ENCODE results near the gene SPPL2B. TPM values are rescaled to one million over a fixed set of nuclear protein-coding genes. Genes with fewer than 3 reads are reported as not detected.
"Not testable (repeated sequence)": the region's sequence is repeated elsewhere in the genome, so short reads cannot be mapped to it uniquely, and the experiment has no call there.

Gene SPPL2B
- total RNA-seq, 1 donor from 2014 or later: 22.6 TPM

- DNase-seq (ENCODE audit: low read depth in 2 of 2): no peak
Observed at GRCh38 chr19:2338055-2338615, 9.7 kb downstream of the SPPL2B start.

GRCh38 chr19:2338751-2339643, 10.5 kb downstream of the SPPL2B start:
- no peak for DNase-seq (ENCODE audit: low read depth in 2 of 2)

GRCh38 chr19:2339644-2340310, 11.3 kb downstream of the SPPL2B start:
- no peak for DNase-seq (ENCODE audit: low read depth in 2 of 2)

GRCh38 chr19:2340496-2341243, 12.2 kb downstream of the SPPL2B start:
- DNase-seq (ENCODE audit: low read depth in 2 of 2): no peak

GRCh38 chr19:2341244-2341751, 12.8 kb downstream of the SPPL2B start:
- DNase-seq (ENCODE audit: low read depth in 2 of 2): peak in 1 of 2 donors; percentile 48

- DNase-seq (ENCODE audit: low read depth in 2 of 2): no peak
Observed at GRCh38 chr19:2341982-2342381, 13.5 kb downstream of the SPPL2B start.

GRCh38 chr19:2342656-2343288, 14.3 kb downstream of the SPPL2B start:
- no peak for DNase-seq (ENCODE audit: low read depth in 2 of 2)

GRCh38 chr19:2343289-2343982, 15.0 kb downstream of the SPPL2B start:
- DNase-seq (ENCODE audit: low read depth in 2 of 2): no peak

GRCh38 chr19:2344381-2344870, 15.9 kb downstream of the SPPL2B start:
- DNase-seq (ENCODE audit: low read depth in 2 of 2): no peak

- DNase-seq (ENCODE audit: low read depth in 2 of 2): no peak
Observed at GRCh38 chr19:2345076-2345475, 16.6 kb downstream of the SPPL2B start.

- DNase-seq (ENCODE audit: low read depth in 2 of 2): peak; percentile 22 to 65
Observed at GRCh38 chr19:2345794-2346663, 17.5 kb downstream of the SPPL2B start.

GRCh38 chr19:2349818-2350217, 21.3 kb downstream of the SPPL2B start:
- not testable (repeated sequence) for DNase-seq (ENCODE audit: low read depth in 2 of 2)

- DNase-seq (ENCODE audit: low read depth in 2 of 2): no peak
Observed at GRCh38 chr19:2350656-2351055, 22.2 kb downstream of the SPPL2B start.

- no peak for DNase-seq (ENCODE audit: low read depth in 2 of 2)
Observed at GRCh38 chr19:2351591-2351990, 23.1 kb downstream of the SPPL2B start.

- DNase-seq (ENCODE audit: low read depth in 2 of 2): no peak
Observed at GRCh38 chr19:2352121-2352520, 23.6 kb downstream of the SPPL2B start.

- DNase-seq (ENCODE audit: low read depth in 2 of 2): no peak
Observed at GRCh38 chr19:2353159-2353886, 24.8 kb downstream of the SPPL2B start.

GRCh38 chr19:2353887-2354592, 25.6 kb downstream of the SPPL2B start:
- no peak for DNase-seq (ENCODE audit: low read depth in 2 of 2)

GRCh38 chr19:2354670-2355069, 26.2 kb downstream of the SPPL2B start:
- DNase-seq (ENCODE audit: low read depth in 2 of 2): no peak
